GM18526 (cell line): Measurements from ENCODE around the gene HEBP1.

Experiments
- POLR2A ChIP-seq: IDR thresholded peaks from 3 replicates; pipeline ENCODE4 v1.6.1; 2011; ENCODE audit not compliant: insufficient read length; ENCODE audit errors: extremely low read depth

HEBP1 gene

GRCh38 chr12:13000616-13000924, 505 bp upstream of the HEBP1 start:
- no peak for TF ChIP-seq POLR2A

GRCh38 chr12:12999271-12999958, 650 bp downstream of the HEBP1 start:
- no peak for TF ChIP-seq POLR2A

- TF ChIP-seq POLR2A, result no peak
These were observed 1.8 kb downstream of the HEBP1 start for GRCh38 chr12:12998248-12998647.

GRCh38 chr12:12997734-12998133, 2.3 kb downstream of the HEBP1 start:
- no peak for TF ChIP-seq POLR2A

- no peak for TF ChIP-seq POLR2A
These were observed 2.9 kb downstream of the HEBP1 start for GRCh38 chr12:12997156-12997555.

GRCh38 chr12:12996209-12996608, 3.9 kb downstream of the HEBP1 start:
- TF ChIP-seq POLR2A, result no peak

- TF ChIP-seq POLR2A, result no peak
These were observed 5.0 kb downstream of the HEBP1 start for GRCh38 chr12:12995088-12995487.

- no peak for TF ChIP-seq POLR2A
These were observed 6.7 kb downstream of the HEBP1 start for GRCh38 chr12:12993367-12993766.

- no peak for TF ChIP-seq POLR2A
These were observed 7.5 kb downstream of the HEBP1 start for GRCh38 chr12:12992418-12993130.

- TF ChIP-seq POLR2A, result no peak
These were observed 9.2 kb downstream of the HEBP1 start for GRCh38 chr12:12990700-12991468.

GRCh38 chr12:12987421-12987820, 12.6 kb downstream of the HEBP1 start:
- no peak for TF ChIP-seq POLR2A

- no peak for TF ChIP-seq POLR2A
These were observed 13.2 kb downstream of the HEBP1 start for GRCh38 chr12:12986775-12987331.

GRCh38 chr12:12985817-12986408, 14.2 kb downstream of the HEBP1 start:
- no peak for TF ChIP-seq POLR2A

GRCh38 chr12:12984149-12984548, 15.9 kb downstream of the HEBP1 start:
- TF ChIP-seq POLR2A, result no peak

- no peak for TF ChIP-seq POLR2A
These were observed 16.5 kb downstream of the HEBP1 start for GRCh38 chr12:12983420-12984035.

GRCh38 chr12:12982331-12982730, 17.7 kb downstream of the HEBP1 start:
- no peak for TF ChIP-seq POLR2A
